A673 (cell line): ENCODE data around the gene PRR9. TPM values are rescaled to one million over a fixed set of nuclear protein-coding genes. Genes with fewer than 3 reads are reported as not detected.

Source experiments
- Bru-seq: library from RNA; stranded (reverse); fragments of 400-500 nt; gene quantifications from one replicate; lab custom pipeline; 2021; lab: Mats Ljungman, UMichigan
- BruChase-seq, 2 experiments: library from RNA; stranded (reverse); fragments of 400-500 nt; gene quantifications; one replicate each; lab custom pipeline; 2021; lab: Mats Ljungman, UMichigan
- BruUV-seq: library from RNA; stranded (reverse); fragments of 400-500 nt; replicated peaks from 2 replicates; lab custom pipeline; 2021; lab: Mats Ljungman, UMichigan
- CTCF ChIA-PET: fragments of 300-600 bp; sonication (Branson Sonifier 250); formaldehyde crosslinking; loops from one replicate; lab custom pipeline; 2022; ENCODE audit warnings: antibody characterized with exemption; lab: Charles Lee
- POLR2A ChIA-PET: fragments of 300-600 bp; sonication (Branson Sonifier 250); formaldehyde crosslinking; loops from one replicate; lab custom pipeline; 2022; ENCODE audit warnings: antibody characterized with exemption; ENCODE audit not compliant: low non-redundant PET; lab: Charles Lee
- DNase-seq: peaks from one replicate; pipeline ENCODE4 v3.0.0-alpha.2; 2015; ENCODE audit warnings: low spot score
- H3K27ac ChIP-seq: fragments of 200-600 bp; sonication (generic); 2 replicates; pipeline ENCODE4 v1.5.1; 2016; ENCODE audit warnings: mixed run types, low read depth, mild to moderate bottlenecking, mixed read lengths, antibody characterized with exemption, low read length; ENCODE audit not compliant: poor library complexity, severe bottlenecking
- H3K27me3 ChIP-seq: fragments of 200-600 bp; sonication (generic); replicated peaks from 2 replicates; pipeline ENCODE4 v1.6.1; 2017; ENCODE audit warnings: mixed run types, low read depth, mild to moderate bottlenecking, mixed read lengths, antibody characterized with exemption, low read length; ENCODE audit not compliant: insufficient read depth, poor library complexity
- H3K36me3 ChIP-seq: fragments of 200-600 bp; sonication (generic); 2 replicates; pipeline ENCODE4 v1.6.1; 2016; ENCODE audit warnings: mixed run types, mild to moderate bottlenecking, mixed read lengths, antibody characterized with exemption, low read length; ENCODE audit not compliant: insufficient read depth, poor library complexity, severe bottlenecking
- H3K4me1 ChIP-seq: fragments of 200-600 bp; sonication (generic); 2 replicates; pipeline ENCODE4 v1.6.1; 2017; ENCODE audit warnings: mixed run types, mild to moderate bottlenecking, mixed read lengths, antibody characterized with exemption, low read length; ENCODE audit not compliant: insufficient read depth, poor library complexity, severe bottlenecking
- H3K4me3 ChIP-seq: fragments of 200-600 bp; sonication (generic); 2 replicates; pipeline ENCODE4 v1.5.1; 2016; ENCODE audit warnings: low read depth, mixed run types, mild to moderate bottlenecking, mixed read lengths, low read length; ENCODE audit not compliant: poor library complexity, severe bottlenecking
- H3K9me3 ChIP-seq: fragments of 200-600 bp; sonication (generic); 2 replicates; pipeline ENCODE4 v1.6.1; 2016; ENCODE audit warnings: mixed run types, low read depth, mild to moderate bottlenecking, mixed read lengths, antibody characterized with exemption, low read length; ENCODE audit not compliant: poor library complexity, severe bottlenecking
- CTCF ChIP-seq: fragments of 300-800, 200-600 bp; sonication (generic); conservative IDR thresholded peaks from 2 replicates; pipeline ENCODE4 v1.5.1; 2017; ENCODE audit warnings: low read depth, mild to moderate bottlenecking, antibody characterized with exemption, low read length, moderate library complexity, mixed read lengths
- EZH2 ChIP-seq: fragments of 200-600 bp; sonication (generic); IDR thresholded peaks from 2 replicates; pipeline ENCODE4 v1.6.1; 2017; ENCODE audit warnings: borderline replicate concordance, low read depth, mild to moderate bottlenecking, mixed read lengths, antibody characterized with exemption, low read length; ENCODE audit not compliant: poor library complexity, severe bottlenecking
- intact Hi-C: fragments of 100-400 bp; cut with micrococcal nuclease; formaldehyde crosslinking; loops from one replicate; pipeline ENCODE4 v1.10.0; 2022; ENCODE audit not compliant: unreplicated experiment
- long read RNA-seq: library from polyadenylated mRNA; stranded (forward); transcript quantifications from one replicate; pipeline ENCODE4 v2.0.0, GENCODE V29; 2022
- total RNA-seq: library from RNA; stranded (reverse); gene quantifications from 2 replicates; pipeline ENCODE4 v1.2.3, GENCODE V29; 2021

The PRR9 gene
- not detected in 2 replicates for total RNA-seq
- not detected for Bru-seq, nascent RNA
- BruChase-seq, experiment 1, labeled RNA remaining after a 2-hour chase, result not detected
- BruChase-seq, experiment 2, labeled RNA remaining after a 6-hour chase, result not detected
- long read RNA-seq, result 0 reads

GRCh38 chr1:153217212-153217611 is at the start of gene PRR9:
TSS of gene PRR9 (plus strand) at chr1:153217584. CDS start at chr1:153218145, 561 bp downstream.
- Histone ChIP-seq H3K27me3 (no peaks in the 10 kb centered on the region), H3K27ac (no peak within 1 kb of the TSS), H3K4me3 (no peak within 1 kb of the TSS), H3K4me1 (no peaks in the 10 kb centered on the region), H3K36me3 (no peaks in the 10 kb centered on the region), H3K9me3 (no peaks in the 10 kb centered on the region)
- CTCF ChIA-PET, result no interaction called here
- TF ChIP-seq CTCF (no peak), EZH2 (no peak)
- POLR2A ChIA-PET, result no interaction called here
- no peak for DNase-seq
- intact Hi-C loops, result no loop called here
- no TSS peak for BruUV-seq

- POLR2A ChIA-PET, result no interaction called here
- DNase-seq, result no peak
- no TSS peak for BruUV-seq
- TF ChIP-seq EZH2, result no peak
- no peak for TF ChIP-seq CTCF
- CTCF ChIA-PET, result no interaction called here
- Histone ChIP-seq H3K36me3 (no peaks in the 10 kb centered on the region), H3K4me1 (no peaks in the 10 kb centered on the region), H3K9me3 (no peaks in the 10 kb centered on the region), H3K27ac (no peak overlapping the region), H3K27me3 (peaks cover 61% of the 10 kb centered on the region), H3K4me3 (no peak overlapping the region)
- intact Hi-C loops, result no loop called here
Observed at GRCh38 chr1:153168686-153169085, 48.7 kb upstream of the PRR9 start.

GRCh38 chr1:153174624-153175023 is 42.8 kb upstream of the PRR9 start:
- no TSS peak for BruUV-seq
- Histone ChIP-seq H3K4me3 (no peak overlapping the region), H3K27me3 (peaks cover 86% of the 10 kb centered on the region), H3K27ac (no peak overlapping the region), H3K36me3 (no peaks in the 10 kb centered on the region), H3K9me3 (no peaks in the 10 kb centered on the region), H3K4me1 (no peaks in the 10 kb centered on the region)
- ChIA-PET CTCF (no interaction called here), POLR2A (no interaction called here)
- no peak for DNase-seq
- intact Hi-C loops, result no loop called here
- TF ChIP-seq CTCF (no peak), EZH2 (no peak)
